HS-27A (cell line): ENCODE data around the gene MAPKAP1.

Experiments used
- DNase-seq: peaks from one replicate; pipeline ENCODE4 v3.0.0-alpha.2; 2012; ENCODE audit warnings: low read depth, missing footprints

The MAPKAP1 gene

GRCh38 chr9:125642311-125642710 is 64.7 kb downstream of the MAPKAP1 start:
- DNase-seq: no peak

GRCh38 chr9:125639057-125639456 is 68.0 kb downstream of the MAPKAP1 start:
- no peak for DNase-seq

GRCh38 chr9:125638239-125639045 is 68.6 kb downstream of the MAPKAP1 start:
- DNase-seq: no peak

- DNase-seq: no peak
Measured at GRCh38 chr9:125637241-125637640, 69.8 kb downstream of the MAPKAP1 start.

- no peak for DNase-seq
Measured at GRCh38 chr9:125635888-125636287, 71.1 kb downstream of the MAPKAP1 start.

GRCh38 chr9:125634040-125634717 is 72.8 kb downstream of the MAPKAP1 start:
- DNase-seq: no peak

- DNase-seq: no peak
Measured at GRCh38 chr9:125633116-125633745, 73.8 kb downstream of the MAPKAP1 start.

GRCh38 chr9:125632321-125633115 is 74.5 kb downstream of the MAPKAP1 start:
- no peak for DNase-seq

- no peak for DNase-seq
Measured at GRCh38 chr9:125631391-125632085, 75.5 kb downstream of the MAPKAP1 start.

- DNase-seq: no peak
Measured at GRCh38 chr9:125630436-125630835, 76.6 kb downstream of the MAPKAP1 start.

- no peak for DNase-seq
Measured at GRCh38 chr9:125629446-125629845, 77.6 kb downstream of the MAPKAP1 start.

- DNase-seq: no peak
Measured at GRCh38 chr9:125626187-125626586, 80.8 kb downstream of the MAPKAP1 start.

- DNase-seq: no peak
Measured at GRCh38 chr9:125621170-125621569, 85.8 kb downstream of the MAPKAP1 start.

GRCh38 chr9:125620216-125620615 is 86.8 kb downstream of the MAPKAP1 start:
- DNase-seq: no peak

GRCh38 chr9:125617087-125617486 is 89.9 kb downstream of the MAPKAP1 start:
- no peak for DNase-seq

GRCh38 chr9:125613141-125613540 is 93.9 kb downstream of the MAPKAP1 start:
- no peak for DNase-seq

GRCh38 chr9:125612616-125613015 is 94.4 kb downstream of the MAPKAP1 start:
- no peak for DNase-seq

GRCh38 chr9:125611121-125611765 is 95.8 kb downstream of the MAPKAP1 start:
- no peak for DNase-seq

- no peak for DNase-seq
Measured at GRCh38 chr9:125609744-125610143, 97.3 kb downstream of the MAPKAP1 start.

- no peak for DNase-seq
Measured at GRCh38 chr9:125608489-125609224, 98.4 kb downstream of the MAPKAP1 start.
